ENCODE measurements around the gene GALNT17.
"Not testable (repeated sequence)": the region's sequence is repeated elsewhere in the genome, so short reads cannot be mapped to it uniquely, and the experiment has no call there.

The GALNT17 gene

GRCh38 chr7:71198391-71198790 is 66.4 kb downstream of the GALNT17 start:
- H3K9me3 Mint-ChIP-seq (ENCODE audit: low read depth) = peaks cover 13% of the 10 kb centered on the region
- H3K27ac Mint-ChIP-seq = no peak overlapping the region
- no peaks in the 10 kb centered on the region for H3K27me3 Mint-ChIP-seq
- no peak overlapping the region for H3K4me3 Mint-ChIP-seq
- no peaks in the 10 kb centered on the region for H3K36me3 Mint-ChIP-seq
- H3K4me1 Mint-ChIP-seq (ENCODE audit: low read depth) = no peaks in the 10 kb centered on the region

GRCh38 chr7:71198887-71199286 is 66.9 kb downstream of the GALNT17 start:
- Mint-ChIP-seq H3K36me3 (no peaks in the 10 kb centered on the region), H3K9me3 (ENCODE audit: low read depth) (peaks cover 16% of the 10 kb centered on the region), H3K27me3 (no peaks in the 10 kb centered on the region), H3K4me1 (ENCODE audit: low read depth) (no peaks in the 10 kb centered on the region), H3K4me3 (no peak overlapping the region), H3K27ac (no peak overlapping the region)

- Mint-ChIP-seq H3K27ac (no peak overlapping the region), H3K36me3 (no peaks in the 10 kb centered on the region), H3K27me3 (no peaks in the 10 kb centered on the region), H3K4me3 (no peak overlapping the region), H3K9me3 (ENCODE audit: low read depth) (peaks cover 5% of the 10 kb centered on the region), H3K4me1 (ENCODE audit: low read depth) (no peaks in the 10 kb centered on the region)
Measured at GRCh38 chr7:71206184-71206583, 74.2 kb downstream of the GALNT17 start.

- H3K9me3 Mint-ChIP-seq (ENCODE audit: low read depth) = peaks cover 6% of the 10 kb centered on the region
- H3K27ac Mint-ChIP-seq = no peak overlapping the region
- H3K27me3 Mint-ChIP-seq = no peaks in the 10 kb centered on the region
- H3K4me1 Mint-ChIP-seq (ENCODE audit: low read depth) = no peaks in the 10 kb centered on the region
- H3K4me3 Mint-ChIP-seq = no peak overlapping the region
- H3K36me3 Mint-ChIP-seq = no peaks in the 10 kb centered on the region
Measured at GRCh38 chr7:71208881-71209280, 76.9 kb downstream of the GALNT17 start.

- H3K9me3 Mint-ChIP-seq (ENCODE audit: low read depth); H3K4me1 Mint-ChIP-seq (ENCODE audit: low read depth); H3K36me3 Mint-ChIP-seq; H3K27me3 Mint-ChIP-seq; H3K27ac Mint-ChIP-seq; H3K4me3 Mint-ChIP-seq: not testable (repeated sequence)
Measured at GRCh38 chr7:71209484-71209883, 77.5 kb downstream of the GALNT17 start.

DNA sequence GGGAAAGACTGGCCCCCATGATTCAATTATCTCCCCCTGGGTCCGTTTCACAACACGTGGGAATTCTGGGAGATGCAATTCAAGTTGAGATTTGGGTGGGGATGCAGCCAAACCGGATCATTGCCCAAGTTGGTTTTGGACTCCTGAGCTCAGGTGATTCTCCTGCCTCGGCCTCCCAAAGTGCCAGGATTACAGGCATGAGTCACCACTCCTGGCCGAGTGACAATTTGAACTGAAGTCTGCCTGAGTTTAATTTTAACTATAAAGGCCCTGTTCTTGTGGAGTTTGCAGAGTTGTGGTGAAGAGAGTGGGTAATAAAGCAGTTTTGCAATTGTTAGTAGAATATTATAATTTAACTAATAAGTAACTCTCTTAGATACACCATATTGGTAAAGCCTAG is 78.3 kb downstream of the GALNT17 start:
- Mint-ChIP-seq H3K27me3 (no peaks in the 10 kb centered on the region), H3K4me3 (no peak overlapping the region), H3K9me3 (ENCODE audit: low read depth) (peaks cover 5% of the 10 kb centered on the region), H3K36me3 (no peaks in the 10 kb centered on the region), H3K4me1 (ENCODE audit: low read depth) (no peaks in the 10 kb centered on the region), H3K27ac (no peak overlapping the region)

DNA sequence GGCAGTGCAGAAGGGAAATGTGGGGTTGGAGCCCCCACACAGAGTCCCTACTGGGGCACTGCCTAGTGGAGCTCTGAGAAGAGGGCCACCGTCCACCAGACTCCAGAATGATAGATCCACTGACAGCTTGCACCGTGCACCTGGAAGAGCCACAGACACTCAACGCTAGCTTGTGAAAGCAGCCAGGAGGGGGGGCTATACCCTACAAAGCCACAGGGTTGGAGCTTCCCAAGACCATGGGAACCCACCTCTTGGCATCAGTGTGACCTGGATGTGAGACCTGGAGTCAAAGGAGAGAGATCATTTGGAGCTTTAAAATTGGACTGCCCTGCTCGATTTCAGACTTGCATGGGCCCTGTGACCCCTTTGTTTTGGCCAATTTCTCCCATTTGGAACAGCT is 80.5 kb downstream of the GALNT17 start:
- not testable (repeated sequence) for H3K4me1 Mint-ChIP-seq (ENCODE audit: low read depth); H3K4me3 Mint-ChIP-seq; H3K36me3 Mint-ChIP-seq; H3K27ac Mint-ChIP-seq; H3K9me3 Mint-ChIP-seq (ENCODE audit: low read depth); H3K27me3 Mint-ChIP-seq

DNA sequence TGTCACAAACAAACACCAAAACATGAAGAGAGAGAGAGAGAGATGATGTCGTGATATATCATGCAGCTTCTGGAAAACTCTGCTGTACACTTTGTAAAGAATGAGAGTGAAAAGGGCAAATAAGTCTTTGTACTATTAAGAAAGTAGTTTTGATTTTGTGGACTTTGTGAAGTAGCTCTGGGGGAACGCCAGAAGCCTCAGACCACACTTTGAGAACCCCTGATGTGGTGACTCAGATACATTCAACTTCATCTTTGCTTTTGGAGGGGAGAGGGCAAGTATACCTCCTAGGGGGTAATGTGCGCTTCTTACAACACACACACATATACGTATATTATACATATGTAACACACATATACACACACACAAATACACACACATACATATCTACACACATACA is 84.3 kb downstream of the GALNT17 start:
- H3K36me3 Mint-ChIP-seq = no peaks in the 10 kb centered on the region
- no peak overlapping the region for H3K4me3 Mint-ChIP-seq
- H3K9me3 Mint-ChIP-seq (ENCODE audit: low read depth) = peaks cover 17% of the 10 kb centered on the region

GRCh38 chr7:71220210-71220695 is 88.3 kb downstream of the GALNT17 start:
- Mint-ChIP-seq H3K27ac (no peak overlapping the region), H3K4me1 (ENCODE audit: low read depth) (no peaks in the 10 kb centered on the region), H3K27me3 (no peaks in the 10 kb centered on the region)

More for the DNA sequence above, 84.3 kb downstream of the GALNT17 start:
- Mint-ChIP-seq H3K27ac (no peak overlapping the region), H3K4me1 (ENCODE audit: low read depth) (no peaks in the 10 kb centered on the region), H3K27me3 (no peaks in the 10 kb centered on the region)

GRCh38 chr7:71221049-71221448 is 89.1 kb downstream of the GALNT17 start:
- Mint-ChIP-seq H3K27me3 (no peaks in the 10 kb centered on the region), H3K4me1 (ENCODE audit: low read depth) (no peaks in the 10 kb centered on the region), H3K4me3 (no peak overlapping the region), H3K36me3 (peaks cover 2% of the 10 kb centered on the region), H3K27ac (no peak overlapping the region), H3K9me3 (ENCODE audit: low read depth) (peaks cover 16% of the 10 kb centered on the region)

More at GRCh38 chr7:71220210-71220695, 88.3 kb downstream of the GALNT17 start:
- peaks cover 2% of the 10 kb centered on the region for H3K36me3 Mint-ChIP-seq
- H3K4me3 Mint-ChIP-seq = no peak overlapping the region
- peaks cover 16% of the 10 kb centered on the region for H3K9me3 Mint-ChIP-seq (ENCODE audit: low read depth)

DNA sequence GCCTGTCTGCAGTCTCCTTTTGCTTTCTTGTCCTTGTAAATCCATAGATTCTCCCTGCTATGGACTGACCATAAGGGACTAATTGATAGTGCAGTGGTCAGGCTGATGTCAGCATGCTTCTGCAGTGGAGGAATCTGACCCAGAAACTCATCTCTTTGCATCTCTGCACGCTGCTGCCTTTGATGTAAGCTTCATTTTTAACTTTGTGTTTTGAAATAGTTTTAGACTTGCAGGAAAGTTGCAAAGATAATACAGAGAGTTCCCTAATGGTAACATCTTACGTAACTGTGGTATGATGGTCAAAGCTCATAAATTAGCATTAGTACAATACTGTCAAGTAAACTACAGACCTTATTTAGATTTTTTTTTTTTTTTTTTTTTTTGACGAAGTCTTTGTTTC is 89.6 kb downstream of the GALNT17 start:
- H3K36me3 Mint-ChIP-seq = peaks cover 2% of the 10 kb centered on the region
- H3K4me1 Mint-ChIP-seq (ENCODE audit: low read depth) = no peaks in the 10 kb centered on the region
- no peak overlapping the region for H3K27ac Mint-ChIP-seq
- H3K9me3 Mint-ChIP-seq (ENCODE audit: low read depth) = peaks cover 16% of the 10 kb centered on the region
- no peaks in the 10 kb centered on the region for H3K27me3 Mint-ChIP-seq
- no peak overlapping the region for H3K4me3 Mint-ChIP-seq

DNA sequence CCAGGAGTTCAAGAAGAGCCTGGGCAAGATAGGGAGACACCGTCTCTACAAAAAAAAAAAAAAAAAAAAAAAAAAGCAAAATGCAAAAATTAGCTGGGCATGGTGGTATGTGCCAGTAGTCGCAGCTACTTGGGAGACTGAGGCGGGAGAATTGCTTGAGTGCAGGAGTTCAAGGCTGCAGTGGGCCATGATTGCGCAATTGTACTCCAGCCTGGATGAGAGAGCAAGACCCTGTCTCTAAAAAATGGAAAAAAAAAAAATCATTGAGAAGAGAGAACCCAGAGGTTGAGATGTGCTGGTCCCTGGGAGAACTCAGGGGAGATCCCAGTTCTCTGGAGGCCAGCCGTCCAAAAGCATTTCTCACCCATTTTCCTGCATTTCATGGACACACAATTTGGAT is 95.2 kb downstream of the GALNT17 start:
- H3K27ac Mint-ChIP-seq = no peak overlapping the region
- H3K27me3 Mint-ChIP-seq = no peaks in the 10 kb centered on the region
- no peaks in the 10 kb centered on the region for H3K4me1 Mint-ChIP-seq (ENCODE audit: low read depth)
- no peaks in the 10 kb centered on the region for H3K36me3 Mint-ChIP-seq
- no peak overlapping the region for H3K4me3 Mint-ChIP-seq
- H3K9me3 Mint-ChIP-seq (ENCODE audit: low read depth) = no peaks in the 10 kb centered on the region

DNA sequence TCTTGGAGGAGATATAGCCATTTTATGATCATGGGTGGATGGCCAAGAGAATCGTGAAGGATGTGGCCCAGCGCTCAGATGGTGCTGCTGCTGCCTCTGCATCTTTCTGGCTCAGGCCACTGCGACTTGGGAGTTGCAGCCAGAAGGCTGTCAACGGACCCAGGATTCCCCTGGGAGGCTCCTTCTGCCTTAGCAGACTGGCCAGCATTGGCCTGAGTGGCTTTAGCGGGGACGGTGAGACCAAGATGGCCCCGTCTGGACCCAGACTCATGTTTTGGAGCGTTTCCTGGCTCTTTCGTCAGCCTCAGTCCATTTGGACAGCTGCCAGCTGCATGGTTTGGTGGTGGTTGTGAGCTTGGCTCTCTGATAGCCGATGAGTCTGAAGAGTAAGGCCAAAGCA is 97.2 kb downstream of the GALNT17 start:
- no peaks in the 10 kb centered on the region for H3K36me3 Mint-ChIP-seq
- H3K9me3 Mint-ChIP-seq (ENCODE audit: low read depth) = no peaks in the 10 kb centered on the region
- H3K27ac Mint-ChIP-seq = no peak overlapping the region
- no peaks in the 10 kb centered on the region for H3K4me1 Mint-ChIP-seq (ENCODE audit: low read depth)
- no peaks in the 10 kb centered on the region for H3K27me3 Mint-ChIP-seq
- H3K4me3 Mint-ChIP-seq = no peak overlapping the region

GRCh38 chr7:71229699-71230098 is 97.8 kb downstream of the GALNT17 start:
- no peaks in the 10 kb centered on the region for H3K9me3 Mint-ChIP-seq (ENCODE audit: low read depth)
- H3K27ac Mint-ChIP-seq = no peak overlapping the region
- H3K27me3 Mint-ChIP-seq = no peaks in the 10 kb centered on the region
- H3K4me3 Mint-ChIP-seq = no peak overlapping the region
- no peaks in the 10 kb centered on the region for H3K36me3 Mint-ChIP-seq
- no peaks in the 10 kb centered on the region for H3K4me1 Mint-ChIP-seq (ENCODE audit: low read depth)

GRCh38 chr7:71235253-71235652 is 103.3 kb downstream of the GALNT17 start:
- Mint-ChIP-seq H3K27me3 (no peaks in the 10 kb centered on the region), H3K36me3 (no peaks in the 10 kb centered on the region), H3K4me1 (ENCODE audit: low read depth) (no peaks in the 10 kb centered on the region), H3K27ac (no peak overlapping the region), H3K4me3 (no peak overlapping the region), H3K9me3 (ENCODE audit: low read depth) (peaks cover 4% of the 10 kb centered on the region)

DNA sequence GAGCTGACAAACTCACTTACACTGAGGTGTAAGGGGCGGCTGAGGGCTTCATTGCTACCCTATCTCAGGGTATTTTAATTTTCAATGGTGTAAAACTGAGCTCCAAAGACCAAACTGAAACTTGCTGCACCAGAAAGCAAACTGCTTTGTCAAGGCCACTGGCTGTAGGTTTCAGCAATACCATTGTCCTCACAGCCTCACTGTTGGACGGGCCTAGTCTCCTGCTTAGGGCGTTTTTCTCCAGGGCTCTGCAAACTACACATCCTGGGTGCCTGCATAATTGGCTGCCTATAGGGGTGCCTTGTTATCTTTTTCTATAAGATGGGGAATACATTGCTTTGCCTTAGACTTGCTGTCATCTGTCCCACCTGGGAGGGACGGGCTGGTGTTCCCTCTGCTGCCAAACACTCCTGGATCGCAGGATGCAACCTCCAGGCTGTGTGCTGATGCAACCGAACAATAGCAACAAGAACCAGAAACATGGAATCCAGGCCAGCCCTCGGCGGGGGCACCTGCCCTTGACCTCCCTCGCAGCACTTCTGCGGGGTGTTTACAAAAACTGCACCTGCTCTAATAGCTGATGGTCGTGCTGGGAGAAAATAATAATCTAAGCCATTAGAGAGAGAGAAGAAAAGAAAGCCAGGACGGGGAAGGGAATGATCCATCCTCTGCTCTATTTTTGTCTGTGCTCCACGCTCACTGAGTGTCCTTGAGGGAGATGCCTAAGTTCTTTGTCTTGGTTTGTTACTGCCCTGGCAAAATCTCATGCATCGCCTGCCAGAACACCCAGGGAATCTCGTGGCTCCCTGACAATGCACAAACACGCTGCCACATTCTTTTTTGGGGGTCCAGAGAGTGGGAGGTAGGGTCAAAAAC is 104.5 kb downstream of the GALNT17 start:
- Mint-ChIP-seq H3K27me3 (no peaks in the 10 kb centered on the region), H3K9me3 (ENCODE audit: low read depth) (peaks cover 4% of the 10 kb centered on the region), H3K36me3 (no peaks in the 10 kb centered on the region), H3K4me1 (ENCODE audit: low read depth) (no peaks in the 10 kb centered on the region), H3K27ac (no peak overlapping the region), H3K4me3 (no peak overlapping the region)

All from activated naive CD8-positive, alpha-beta T cell (primary cell).